Mesenchymal stem cell (in vitro differentiated cells and primary cell): Measurements from ENCODE around the gene ITGA1.

Experiments used
- DNase-seq: peaks from one replicate; pipeline ENCODE4 v3.0.0-alpha.2; 2013
- H2AFZ ChIP-seq: one replicate; pipeline ENCODE4 v1.6.1; 2013; ENCODE audit warnings: low read depth, mild to moderate bottlenecking, control low read depth, inconsistent platforms, low read length, moderate library complexity
- H2AK5ac ChIP-seq: 2 replicates; pipeline ENCODE4 v1.6.1; 2013; ENCODE audit warnings: low read length, moderate library complexity, mild to moderate bottlenecking, inconsistent platforms; ENCODE audit not compliant: severe bottlenecking
- H2BK120ac ChIP-seq: one replicate; pipeline ENCODE4 v1.6.1; 2013; ENCODE audit warnings: low read depth, mild to moderate bottlenecking, inconsistent platforms, low read length, moderate library complexity
- H2BK12ac ChIP-seq, 2 experiments: one replicate each; pipeline ENCODE4 v1.6.1; 2013; ENCODE audit warnings: inconsistent platforms in 2 of 2, low read length in 2 of 2, mild to moderate bottlenecking in 2 of 2, moderate library complexity in 2 of 2, control low read depth in 1 of 2
- H2BK15ac ChIP-seq: one replicate; pipeline ENCODE4 v1.6.1; 2013; ENCODE audit warnings: mild to moderate bottlenecking, low read depth, inconsistent platforms; ENCODE audit not compliant: poor library complexity, severe bottlenecking
- H2BK5ac ChIP-seq: 2 replicates; pipeline ENCODE4 v1.6.1; 2013; ENCODE audit warnings: low read depth, mild to moderate bottlenecking, low read length, control low read depth, inconsistent platforms; ENCODE audit not compliant: poor library complexity, severe bottlenecking
- H3K14ac ChIP-seq, 2 experiments: one replicate each; pipeline ENCODE4 v1.6.1; 2013; ENCODE audit warnings: inconsistent platforms in 2 of 2, low read length in 2 of 2, control low read depth in 1 of 2, mild to moderate bottlenecking in 1 of 2, moderate library complexity in 1 of 2
- H3K18ac ChIP-seq, 2 experiments: one replicate each; pipeline ENCODE4 v1.6.1; 2013; ENCODE audit warnings: inconsistent platforms in 2 of 2, low read length in 2 of 2, control low read depth in 1 of 2, low read depth in 1 of 2, mild to moderate bottlenecking in 1 of 2
- H3K23ac ChIP-seq, 2 experiments: one replicate each; pipeline ENCODE4 v1.6.1; 2013; ENCODE audit warnings: inconsistent platforms in 2 of 2, low read length in 2 of 2, mild to moderate bottlenecking in 2 of 2, moderate library complexity in 2 of 2, control low read depth in 1 of 2
- H3K27ac ChIP-seq: 2 replicates; pipeline ENCODE4 v1.5.1; 2013; ENCODE audit warnings: mild to moderate bottlenecking, moderate library complexity, low read length, control low read depth, inconsistent platforms; ENCODE audit not compliant: poor library complexity, severe bottlenecking
- H3K27me3 ChIP-seq, 2 experiments: 2 replicates each; pipeline versions ENCODE4 v1.6.1 to v1.7.0; 2013; ENCODE audit warnings: low read length in 2 of 2, mild to moderate bottlenecking in 2 of 2, moderate library complexity in 2 of 2, control low read depth in 1 of 2, inconsistent platforms in 1 of 2; ENCODE audit not compliant: control insufficient read depth in 1 of 2, insufficient read depth in 1 of 2
- H3K36me3 ChIP-seq, 2 experiments: 2 replicates each; pipeline versions ENCODE4 v1.6.1 to v1.7.0; 2013; ENCODE audit warnings: low read length in 2 of 2, control low read depth in 1 of 2, inconsistent platforms in 1 of 2, low read depth in 1 of 2, mild to moderate bottlenecking in 1 of 2; ENCODE audit not compliant: insufficient read depth in 2 of 2, control insufficient read depth in 1 of 2
- H3K4ac ChIP-seq, 2 experiments: one replicate each; pipeline ENCODE4 v1.6.1; 2013; ENCODE audit warnings: inconsistent platforms in 2 of 2, low read length in 2 of 2, mild to moderate bottlenecking in 2 of 2, moderate library complexity in 2 of 2, control low read depth in 1 of 2, low read depth in 1 of 2
- H3K4me1 ChIP-seq: 2 replicates; pipeline ENCODE4 v1.6.1; 2013; ENCODE audit warnings: low read depth, low read length, control low read depth; ENCODE audit not compliant: control insufficient read depth, insufficient read depth
- H3K4me2 ChIP-seq: 2 replicates; pipeline ENCODE4 v1.6.1; 2013; ENCODE audit warnings: low read length, mild to moderate bottlenecking, inconsistent platforms; ENCODE audit not compliant: poor library complexity, severe bottlenecking
- H3K4me3 ChIP-seq, 2 experiments: 2 replicates each; pipeline versions ENCODE4 v1.5.1 to v1.7.0; 2013; ENCODE audit warnings: low read length in 2 of 2, mild to moderate bottlenecking in 2 of 2, control low read depth in 1 of 2, low read depth in 1 of 2; ENCODE audit not compliant: insufficient read depth in 1 of 2
- H3K79me1 ChIP-seq: replicated peaks from 2 replicates; pipeline ENCODE4 v1.6.1; 2013; ENCODE audit warnings: mild to moderate bottlenecking, control low read depth, low read length, inconsistent platforms; ENCODE audit not compliant: poor library complexity, severe bottlenecking
- H3K9ac ChIP-seq: 2 replicates; pipeline ENCODE4 v1.7.0; 2013; ENCODE audit warnings: mild to moderate bottlenecking, low read length, moderate library complexity
- H3K9me3 ChIP-seq: 2 replicates; pipeline ENCODE4 v1.7.0; 2013; ENCODE audit warnings: mild to moderate bottlenecking, low read length; ENCODE audit not compliant: control insufficient read depth
- H4K8ac ChIP-seq: one replicate; pipeline ENCODE4 v1.6.1; 2013; ENCODE audit warnings: inconsistent platforms, mild to moderate bottlenecking, low read length, moderate library complexity
- H4K91ac ChIP-seq: one replicate; pipeline ENCODE4 v1.6.1; 2013; ENCODE audit warnings: mild to moderate bottlenecking, low read length, inconsistent platforms
- WGBS: methylation state at CpG from one replicate; pipeline ENCODE4 v1.1.7; 2013; ENCODE audit warnings: mixed read lengths; 5-methylcytosine and 5-hydroxymethylcytosine counted together

The ITGA1 gene

DNA sequence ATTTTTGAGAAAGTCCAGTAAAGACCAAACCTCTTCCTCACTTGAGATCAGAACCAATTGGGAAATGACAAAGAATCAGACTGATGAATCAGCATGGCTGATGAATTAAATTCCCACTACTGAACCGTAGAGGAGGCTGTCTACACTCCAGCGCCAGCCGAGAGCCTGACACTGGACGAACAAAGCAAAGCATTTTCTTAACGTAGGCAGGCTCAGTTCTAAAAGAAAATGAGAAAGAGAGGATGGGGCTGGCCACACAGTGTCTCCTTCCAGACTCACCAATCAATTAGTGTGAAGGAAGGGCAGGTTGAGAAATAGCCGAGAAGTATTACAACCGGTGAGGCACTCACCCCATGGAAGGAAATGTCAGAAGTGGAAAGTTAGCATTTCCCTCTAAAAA, 49.4 kb downstream of the ITGA1 start:
- H2BK5ac ChIP-seq: peak overlapping the region; percentile 33
- H3K79me1 ChIP-seq: peaks cover 7% of the 10 kb centered on the region
- peak; percentile 73 for DNase-seq
- H3K4me2 ChIP-seq: peak overlapping the region; percentile 9
- H2BK120ac ChIP-seq: no peak overlapping the region
- H3K36me3 ChIP-seq: no peaks in the 10 kb centered on the region
- H3K4me3 ChIP-seq: no peak overlapping the region
- H3K4me1 ChIP-seq: peaks cover 2% of the 10 kb centered on the region
- H4K91ac ChIP-seq: peak overlapping the region; percentile 6
- H3K9ac ChIP-seq: peak overlapping the region; percentile 48
- H3K18ac ChIP-seq: peak overlapping the region in 1 of 2 experiments; percentile 89
- H3K27ac ChIP-seq: peak overlapping the region; percentile 100
- WGBS: 67% methylated on average over 7 of the region's 7 CpGs
- no peak overlapping the region for H2BK15ac ChIP-seq
- H4K8ac ChIP-seq: no peak overlapping the region
- no peak overlapping the region for H3K14ac ChIP-seq
- peak overlapping the region; percentile 54 to 88 for H3K4ac ChIP-seq
- H3K23ac ChIP-seq: no peak overlapping the region
- no peak overlapping the region for H2BK12ac ChIP-seq
- H2AK5ac ChIP-seq: no peak overlapping the region
- H3K9me3 ChIP-seq: no peaks in the 10 kb centered on the region
- no peaks in the 10 kb centered on the region for H3K27me3 ChIP-seq
- no peak overlapping the region for H2AFZ ChIP-seq

DNA sequence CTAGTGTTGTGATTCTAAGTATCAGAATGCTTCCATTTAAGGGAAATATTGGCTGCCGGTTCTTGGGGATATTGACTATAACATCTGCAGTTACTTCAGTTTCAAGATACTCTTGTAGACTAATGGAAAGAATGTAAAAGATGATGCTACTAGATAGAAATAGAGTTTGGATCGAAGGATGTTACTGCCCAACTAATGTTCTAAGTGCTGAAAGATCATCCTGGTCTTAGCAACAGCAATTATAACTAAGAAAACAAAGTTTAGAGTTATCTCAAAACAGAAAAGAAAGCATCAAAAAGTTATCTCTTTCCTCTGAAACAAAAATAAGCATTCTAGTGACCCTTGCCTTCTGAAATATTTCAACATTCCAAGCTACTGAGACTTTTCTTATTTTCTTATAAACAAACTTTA, 49.9 kb downstream of the ITGA1 start:
- Histone ChIP-seq H3K4ac (no peak overlapping the region), H2AK5ac (no peak overlapping the region), H3K14ac (no peak overlapping the region), H3K18ac (no peak overlapping the region), H4K8ac (no peak overlapping the region), H3K4me3 (no peak overlapping the region), H3K4me2 (no peak overlapping the region), H3K27me3 (no peaks in the 10 kb centered on the region), H4K91ac (no peak overlapping the region), H2BK120ac (no peak overlapping the region), H3K23ac (no peak overlapping the region), H3K9ac (peak overlapping the region; percentile 48), H3K36me3 (no peaks in the 10 kb centered on the region), H2AFZ (no peak overlapping the region), H3K4me1 (peaks cover 2% of the 10 kb centered on the region), H2BK12ac (no peak overlapping the region), H2BK5ac (no peak overlapping the region), H3K27ac (peak overlapping the region; percentile 100), H3K9me3 (no peaks in the 10 kb centered on the region), H3K79me1 (peaks cover 6% of the 10 kb centered on the region), H2BK15ac (no peak overlapping the region)
- WGBS: 17% methylated on average over 1 of the region's 2 CpGs
- DNase-seq: peak; percentile 70

DNA sequence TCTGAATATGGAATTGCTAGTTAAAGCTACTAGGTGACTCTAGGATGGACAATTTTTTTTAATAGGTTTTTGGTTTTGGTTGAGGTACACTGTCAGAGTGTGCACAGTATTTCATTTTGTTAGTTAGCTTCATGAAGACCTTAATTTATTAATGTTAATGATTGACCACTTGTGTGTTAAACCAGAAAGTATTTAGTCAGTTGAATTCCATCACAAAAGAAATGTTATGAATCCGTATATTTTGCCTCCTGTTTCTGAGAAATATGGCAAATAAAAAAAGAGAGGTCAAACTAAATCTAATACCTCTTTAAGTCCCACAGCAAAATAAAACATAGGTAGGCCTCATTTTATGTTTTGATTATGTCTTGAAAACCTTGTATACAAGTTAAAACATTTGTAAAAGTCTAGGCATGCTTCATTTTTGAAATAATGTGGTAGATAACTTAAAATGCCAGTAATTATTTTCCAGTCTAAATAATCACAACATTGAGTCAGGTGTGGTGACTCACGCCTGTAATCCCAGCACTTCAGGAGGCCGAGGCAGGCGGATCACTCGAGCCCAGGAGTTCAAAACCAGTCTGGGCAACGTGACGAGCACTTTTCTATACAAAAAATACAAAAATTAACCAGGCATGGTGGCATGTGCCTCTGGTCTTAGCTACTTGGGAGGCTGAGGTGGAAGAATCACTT, 50.8 kb downstream of the ITGA1 start:
- peak overlapping the region in 1 of 2 experiments; percentile 80 for H3K4ac ChIP-seq
- H2AK5ac ChIP-seq: peak overlapping the region; percentile 90
- peak overlapping the region; percentile 100 for H3K27ac ChIP-seq
- H3K23ac ChIP-seq: no peak overlapping the region
- H3K9ac ChIP-seq: no peak overlapping the region
- no peak overlapping the region for H2BK120ac ChIP-seq
- H2BK5ac ChIP-seq: peak overlapping the region; percentile 99
- peak overlapping the region; percentile 12 for H2BK15ac ChIP-seq
- no peaks in the 10 kb centered on the region for H3K9me3 ChIP-seq
- H3K36me3 ChIP-seq: no peaks in the 10 kb centered on the region
- H3K4me3 ChIP-seq: no peak overlapping the region
- H2AFZ ChIP-seq: no peak overlapping the region
- no peak overlapping the region for H3K14ac ChIP-seq
- 37% methylated on average over 4 of the region's 7 CpGs for WGBS
- H4K8ac ChIP-seq: peak overlapping the region; percentile 94
- H3K18ac ChIP-seq: peak overlapping the region; percentile 88 to 94
- peak overlapping the region; percentile 66 for H4K91ac ChIP-seq
- H2BK12ac ChIP-seq: peak overlapping the region; percentile 93 to 98
- peak overlapping the region; percentile 28 for H3K4me2 ChIP-seq
- H3K79me1 ChIP-seq: peaks cover 6% of the 10 kb centered on the region
- H3K27me3 ChIP-seq: no peaks in the 10 kb centered on the region
- DNase-seq: peak; percentile 70
- H3K4me1 ChIP-seq: peaks cover 2% of the 10 kb centered on the region

DNA sequence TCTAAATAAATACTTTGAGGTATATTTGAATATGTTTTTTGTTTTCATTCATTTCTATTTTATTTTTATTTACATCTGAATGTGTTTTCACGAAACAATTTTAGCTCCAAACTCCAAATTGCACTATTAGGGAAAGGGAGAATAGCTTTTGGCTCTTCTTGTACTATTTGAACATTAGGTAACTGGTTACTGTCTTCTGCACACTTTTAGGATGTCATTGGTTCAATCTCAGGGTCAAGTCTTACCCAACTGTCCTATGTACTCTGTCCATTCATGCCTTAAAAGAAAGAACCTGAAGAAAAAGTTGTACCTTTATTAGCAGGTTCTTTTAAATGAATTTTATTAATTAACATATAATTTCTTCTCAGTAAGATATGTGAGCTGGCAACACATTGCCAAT, 51.6 kb downstream of the ITGA1 start:
- H2BK120ac ChIP-seq: no peak overlapping the region
- H3K9me3 ChIP-seq: no peaks in the 10 kb centered on the region
- no peak overlapping the region for H2BK12ac ChIP-seq
- no peak overlapping the region for H2AFZ ChIP-seq
- no peak overlapping the region for H3K9ac ChIP-seq
- peak overlapping the region; percentile 56 for H3K27ac ChIP-seq
- no peak overlapping the region for H2BK5ac ChIP-seq
- no peak overlapping the region for H3K14ac ChIP-seq
- no peak overlapping the region for H4K8ac ChIP-seq
- no CpG with 5 or more reads among the region's 1 CpG for WGBS
- H3K36me3 ChIP-seq: no peaks in the 10 kb centered on the region
- H3K4me3 ChIP-seq: no peak overlapping the region
- H3K18ac ChIP-seq: no peak overlapping the region
- no peak overlapping the region for H2AK5ac ChIP-seq
- no peaks in the 10 kb centered on the region for H3K27me3 ChIP-seq
- no peak overlapping the region for H3K4me2 ChIP-seq
- no peak overlapping the region for H2BK15ac ChIP-seq
- no peak for DNase-seq
- H4K91ac ChIP-seq: no peak overlapping the region
- peaks cover 2% of the 10 kb centered on the region for H3K4me1 ChIP-seq
- H3K79me1 ChIP-seq: peaks cover 3% of the 10 kb centered on the region
- no peak overlapping the region for H3K23ac ChIP-seq
- H3K4ac ChIP-seq: no peak overlapping the region
